Measurements from ENCODE around the gene ZNF488. TPM values are rescaled to one million over a fixed set of nuclear protein-coding genes. Genes with fewer than 3 reads are reported as not detected.
"Not testable (repeated sequence)": the region's sequence is repeated elsewhere in the genome, so short reads cannot be mapped to it uniquely, and the experiment has no call there.

Gene ZNF488
- total RNA-seq, 1 experiment from 2014 or later, result 11.8 TPM

DNA sequence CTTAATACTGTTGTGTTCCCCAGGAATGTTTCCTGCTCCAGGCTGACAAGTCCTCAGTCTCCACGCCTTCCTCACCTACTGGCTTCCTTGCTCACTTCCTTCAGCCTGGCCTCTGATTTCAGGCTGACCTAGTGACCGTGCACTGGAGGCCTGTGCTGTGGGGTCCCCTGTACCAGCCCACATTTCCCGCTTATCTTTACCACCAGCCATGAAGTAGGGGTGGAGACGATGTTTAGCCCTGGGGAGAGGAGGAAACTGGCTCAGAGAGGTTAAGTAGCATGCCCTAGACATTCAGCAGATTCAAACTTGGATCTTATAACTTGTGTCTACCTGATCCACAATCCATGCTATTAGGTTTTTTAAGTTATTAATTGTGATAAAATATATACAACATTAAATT lies 4.8 kb upstream of the ZNF488 start:
- Histone ChIP-seq H3K27ac (ENCODE audit: low read length) (no peak overlapping the region; the same call in 1 of the 2 replicates), H3K36me3 (ENCODE audit: control insufficient read depth, insufficient read depth, low read length) (no peaks in the 10 kb centered on the region), H3K9me3 (ENCODE audit: control insufficient read depth, insufficient read depth, low read depth, low read length) (no peaks in the 10 kb centered on the region), H3K27me3 (ENCODE audit: control insufficient read depth, insufficient read depth, low read length) (no peaks in the 10 kb centered on the region), H3K4me3 (ENCODE audit: low read depth in 2 of 2, low read length in 2 of 2) (no peak overlapping the region), H3K4me1 (ENCODE audit: control insufficient read depth, insufficient read depth, low read length) (peaks cover 3% of the 10 kb centered on the region; the same call in 1 of the 2 replicates)
- intact Hi-C loops (cut with micrococcal nuclease; ENCODE audit: unreplicated experiment), result no loop called here
- ATAC-seq (no peak), DNase-seq (ENCODE audit: low read depth, low spot score) (no peak)
- BruUV-seq (replicated peaks), result no TSS peak
- in situ Hi-C loops (cut with HindIII; ENCODE audit: low pct_unique_long_range_greater_than_20kb, low sequenced_read_pairs), result no loop called here
- ChIA-PET POLR2A (no interaction called here), CTCF (no interaction called here)
- no peak for TF ChIP-seq SIN3A (IDR thresholded peaks at IDR 0.05; ENCODE audit: borderline replicate concordance, insufficient read depth, low read depth, low read length)
- TF ChIP-seq POLR2AphosphoS5 (IDR thresholded peaks at IDR 0.05; ENCODE audit: low read depth, low read length), result no peak
- no peak for TF ChIP-seq CTCF (IDR thresholded peaks at IDR 0.05)
- no peak for TF ChIP-seq TCF7L2 (IDR thresholded peaks at IDR 0.05; ENCODE audit: low read depth, low read length)
- TF ChIP-seq, protein P1, sequence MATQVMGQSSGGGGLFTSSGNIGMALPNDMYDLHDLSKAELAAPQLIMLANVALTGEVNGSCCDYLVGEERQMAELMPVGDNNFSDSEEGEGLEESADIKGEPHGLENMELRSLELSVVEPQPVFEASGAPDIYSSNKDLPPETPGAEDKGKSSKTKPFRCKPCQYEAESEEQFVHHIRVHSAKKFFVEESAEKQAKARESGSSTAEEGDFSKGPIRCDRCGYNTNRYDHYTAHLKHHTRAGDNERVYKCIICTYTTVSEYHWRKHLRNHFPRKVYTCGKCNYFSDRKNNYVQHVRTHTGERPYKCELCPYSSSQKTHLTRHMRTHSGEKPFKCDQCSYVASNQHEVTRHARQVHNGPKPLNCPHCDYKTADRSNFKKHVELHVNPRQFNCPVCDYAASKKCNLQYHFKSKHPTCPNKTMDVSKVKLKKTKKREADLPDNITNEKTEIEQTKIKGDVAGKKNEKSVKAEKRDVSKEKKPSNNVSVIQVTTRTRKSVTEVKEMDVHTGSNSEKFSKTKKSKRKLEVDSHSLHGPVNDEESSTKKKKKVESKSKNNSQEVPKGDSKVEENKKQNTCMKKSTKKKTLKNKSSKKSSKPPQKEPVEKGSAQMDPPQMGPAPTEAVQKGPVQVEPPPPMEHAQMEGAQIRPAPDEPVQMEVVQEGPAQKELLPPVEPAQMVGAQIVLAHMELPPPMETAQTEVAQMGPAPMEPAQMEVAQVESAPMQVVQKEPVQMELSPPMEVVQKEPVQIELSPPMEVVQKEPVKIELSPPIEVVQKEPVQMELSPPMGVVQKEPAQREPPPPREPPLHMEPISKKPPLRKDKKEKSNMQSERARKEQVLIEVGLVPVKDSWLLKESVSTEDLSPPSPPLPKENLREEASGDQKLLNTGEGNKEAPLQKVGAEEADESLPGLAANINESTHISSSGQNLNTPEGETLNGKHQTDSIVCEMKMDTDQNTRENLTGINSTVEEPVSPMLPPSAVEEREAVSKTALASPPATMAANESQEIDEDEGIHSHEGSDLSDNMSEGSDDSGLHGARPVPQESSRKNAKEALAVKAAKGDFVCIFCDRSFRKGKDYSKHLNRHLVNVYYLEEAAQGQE (IDR thresholded peaks at IDR 0.05; ENCODE audit: insufficient read depth in 1 of 2, low read depth in 2 of 2, low read length in 1 of 2), result no peak

DNA sequence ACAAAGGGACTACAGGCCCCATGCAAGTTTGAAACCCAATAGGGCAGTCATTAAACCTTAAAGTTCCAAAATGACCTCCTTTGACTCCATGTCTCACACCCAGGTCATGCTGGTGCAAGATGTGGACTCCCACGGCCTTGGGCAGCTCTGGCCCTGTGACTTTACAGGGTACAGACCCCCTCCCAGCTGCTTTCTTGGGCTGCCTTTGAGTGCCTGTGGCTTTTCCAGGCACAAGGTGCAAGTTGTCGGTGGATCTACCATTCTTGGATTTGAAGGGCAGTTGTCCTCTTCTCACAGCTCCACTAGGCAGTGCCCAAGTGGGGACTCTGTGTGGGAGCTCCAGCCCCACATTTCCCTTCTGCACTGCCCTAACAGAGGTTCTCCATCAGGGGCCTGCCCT lies 2.0 kb upstream of the ZNF488 start:
- CTCF ChIA-PET, result interaction anchor here (1.1 kb wide), 1 partner anchor 17 kb away, joined by 3 read pairs; no protein-coding TSS in a partner anchor
- H3K27ac ChIP-seq (ENCODE audit: low read length); DNase-seq (ENCODE audit: low read depth, low spot score); H3K36me3 ChIP-seq (ENCODE audit: control insufficient read depth, insufficient read depth, low read length); BruUV-seq (replicated peaks); in situ Hi-C loops (cut with HindIII; ENCODE audit: low pct_unique_long_range_greater_than_20kb, low sequenced_read_pairs); H3K27me3 ChIP-seq (ENCODE audit: control insufficient read depth, insufficient read depth, low read length); POLR2A ChIA-PET; intact Hi-C loops (cut with micrococcal nuclease; ENCODE audit: unreplicated experiment); H3K9me3 ChIP-seq (ENCODE audit: control insufficient read depth, insufficient read depth, low read depth, low read length); ATAC-seq; H3K4me3 ChIP-seq (ENCODE audit: low read depth in 2 of 2, low read length in 2 of 2): not testable (repeated sequence)
- peaks cover 17% of the 10 kb centered on the region for H3K4me1 ChIP-seq (ENCODE audit: control insufficient read depth, insufficient read depth, low read length)

DNA sequence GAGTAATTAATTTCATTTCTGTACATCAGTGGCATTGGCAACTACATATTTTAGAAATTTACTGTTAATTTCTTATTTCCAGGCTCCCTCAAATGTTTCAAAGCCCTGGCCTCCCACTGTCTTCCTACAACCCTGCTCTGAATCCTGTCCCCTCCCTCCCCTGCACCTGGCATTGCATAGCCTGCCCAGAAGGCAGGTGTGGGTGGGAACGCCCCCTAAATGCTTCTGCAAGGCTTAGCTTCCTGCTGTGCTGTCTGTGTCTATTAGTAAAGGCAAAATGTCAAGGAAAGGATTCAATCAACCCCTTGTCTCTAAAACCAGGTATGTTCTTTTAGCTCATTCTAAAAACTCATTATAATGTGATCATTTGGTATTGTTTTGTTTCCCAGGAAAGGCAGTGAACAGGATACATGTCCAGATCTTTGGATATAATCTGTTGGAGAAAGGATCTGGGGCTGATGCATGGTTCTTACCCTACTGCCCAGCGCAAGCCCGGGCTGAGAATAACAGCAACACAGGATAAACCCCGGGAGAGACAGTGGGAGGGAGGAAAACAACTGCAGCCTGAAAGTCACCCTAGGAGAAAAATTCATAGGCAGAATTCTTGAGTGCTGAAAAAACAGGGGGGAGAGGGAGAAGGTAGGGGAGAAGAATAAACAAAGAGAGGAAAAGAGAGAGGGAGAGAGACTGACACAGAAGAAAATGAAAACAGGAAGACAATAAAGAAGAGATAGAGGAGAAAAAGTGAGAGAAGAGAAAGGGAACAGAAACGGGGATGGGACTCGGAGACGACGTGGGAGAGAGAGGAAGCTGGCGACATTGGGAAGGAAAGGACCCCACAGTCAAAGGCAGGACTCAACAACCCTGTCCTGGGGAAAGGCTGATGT lies 589 bp downstream of the ZNF488 start:
- peaks cover 17% of the 10 kb centered on the region for H3K4me1 ChIP-seq (ENCODE audit: control insufficient read depth, insufficient read depth, low read length)
- H3K4me3 ChIP-seq (ENCODE audit: low read depth in 2 of 2, low read length in 2 of 2), result peak overlapping the region; percentile 69
- BruUV-seq (replicated peaks), result TSS peak; percentile 86
- ChIA-PET CTCF (interaction anchor here (0.9 kb wide), 1 partner anchor 8 kb away, joined by 3 read pairs; no protein-coding TSS in a partner anchor), POLR2A (interaction anchor here (0.6 kb wide), 2 partner anchors 24 to 296 kb away, joined by 3 to 4 read pairs; no protein-coding TSS in a partner anchor)
- in situ Hi-C loops (cut with HindIII; ENCODE audit: low pct_unique_long_range_greater_than_20kb, low sequenced_read_pairs), result no loop called here
- ATAC-seq (no peak), DNase-seq (ENCODE audit: low read depth, low spot score) (no peak)
- H3K27ac ChIP-seq (ENCODE audit: low read length), result peak overlapping the region; percentile 91
- intact Hi-C loops (cut with micrococcal nuclease; ENCODE audit: unreplicated experiment), result no loop called here
- H3K9me3 ChIP-seq (ENCODE audit: control insufficient read depth, insufficient read depth, low read depth, low read length), result no peaks in the 10 kb centered on the region
- TF ChIP-seq TCF7L2 (IDR thresholded peaks at IDR 0.05; ENCODE audit: low read depth, low read length), result no peak
- no peak for TF ChIP-seq SIN3A (IDR thresholded peaks at IDR 0.05; ENCODE audit: borderline replicate concordance, insufficient read depth, low read depth, low read length)
- TF ChIP-seq CTCF (IDR thresholded peaks at IDR 0.05), result no peak
- TF ChIP-seq, protein P1 (IDR thresholded peaks at IDR 0.05; ENCODE audit: insufficient read depth in 1 of 2, low read depth in 2 of 2, low read length in 1 of 2), result no peak
- no peak for TF ChIP-seq POLR2AphosphoS5 (IDR thresholded peaks at IDR 0.05; ENCODE audit: low read depth, low read length)
- H3K36me3 ChIP-seq (ENCODE audit: control insufficient read depth, insufficient read depth, low read length), result no peaks in the 10 kb centered on the region
- no peaks in the 10 kb centered on the region for H3K27me3 ChIP-seq (ENCODE audit: control insufficient read depth, insufficient read depth, low read length)
